NCI-H1092 treated with DMSO at 0.1 percent for 48 hours (cell line): ENCODE measurements around the gene C1orf56.

Experiments used
- DNase-seq: peaks from one replicate; lab custom pipeline; 2025; lab: John Stamatoyannopoulos, UW

The C1orf56 gene

DNA sequence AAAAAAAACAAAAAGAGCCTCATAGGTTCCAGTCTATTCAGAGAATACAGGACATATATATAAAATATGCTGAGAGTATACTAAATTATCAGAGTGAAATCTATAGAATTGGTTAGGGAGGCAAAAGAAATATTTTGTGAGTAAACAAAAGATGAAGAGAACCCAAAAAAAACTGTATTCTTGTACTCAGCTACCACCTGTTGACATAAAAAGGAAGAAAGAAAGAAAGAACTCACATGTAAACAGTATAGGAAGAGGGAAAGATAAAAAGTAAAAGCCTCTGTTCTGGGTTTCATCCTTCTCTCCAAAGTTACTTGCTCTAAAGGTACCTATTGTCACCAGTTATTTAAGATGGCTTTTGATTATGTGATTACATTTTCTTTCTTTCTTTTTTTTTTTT lies 21.1 kb upstream of the C1orf56 start:
- DNase-seq: no peak

DNA sequence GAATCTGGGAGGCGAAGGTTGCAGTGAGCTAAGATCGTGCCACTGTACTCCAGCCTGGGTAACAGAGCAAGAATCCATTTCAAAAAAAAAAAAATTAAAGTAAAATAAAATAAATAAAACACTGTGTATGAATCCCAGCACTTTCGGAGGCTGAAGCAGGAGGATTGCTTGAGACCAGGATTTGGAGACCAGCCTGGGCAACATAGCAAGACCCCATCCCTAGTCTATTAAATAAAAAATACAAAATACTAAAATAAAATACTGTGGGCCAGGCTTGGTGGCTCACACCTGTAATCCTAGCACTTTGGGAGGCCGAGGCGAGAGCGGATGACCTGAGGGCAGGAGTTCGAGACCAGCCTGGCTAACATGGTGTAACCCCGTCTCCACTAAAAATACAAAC lies 15.4 kb upstream of the C1orf56 start:
- no peak for DNase-seq

DNA sequence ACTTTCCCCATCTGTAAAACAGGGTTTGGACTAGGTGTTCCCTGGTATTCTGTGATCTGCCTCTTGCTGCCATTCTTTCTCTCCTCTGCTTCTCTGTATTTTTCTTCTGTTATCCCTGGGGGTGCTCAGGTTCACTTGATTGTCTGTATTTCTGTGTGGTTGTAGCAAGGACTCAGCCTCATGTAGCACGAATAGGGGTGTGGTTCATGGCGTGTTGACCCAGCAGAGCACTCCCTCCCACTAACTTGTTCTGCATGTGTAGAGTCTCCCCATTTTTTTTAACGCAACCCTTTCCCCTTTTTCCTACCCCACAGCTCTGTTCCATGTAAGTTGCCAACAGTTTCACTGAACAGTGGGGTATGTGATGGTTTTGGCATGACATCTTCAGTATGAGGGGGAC lies 12.4 kb upstream of the C1orf56 start:
- DNase-seq: no peak

DNA sequence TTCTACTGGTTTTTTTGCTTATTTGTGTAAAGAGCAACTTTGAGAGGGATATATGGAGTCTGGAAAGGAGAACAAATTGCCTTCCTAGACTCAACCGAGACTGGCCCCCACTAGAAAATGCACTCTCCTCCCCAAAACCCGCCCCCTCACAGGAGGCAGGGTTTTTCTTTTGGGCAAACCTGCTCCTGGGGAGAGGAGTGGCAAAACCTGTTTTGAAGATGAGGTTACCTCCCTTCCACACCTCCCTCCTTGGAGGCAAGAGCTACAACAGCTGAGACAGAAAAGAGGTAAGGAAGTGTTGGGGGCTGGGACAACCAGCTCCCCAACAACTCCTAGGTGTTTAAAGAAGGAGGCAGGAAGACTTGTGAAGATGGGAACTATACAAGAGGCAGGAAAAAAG lies 11.2 kb upstream of the C1orf56 start, which contains the start of gene BNIPL:
BNIPL (plus strand) TSS at position 231 of the 400 bp plus-strand sequence; CDS start at position 371, 140 bp downstream.
- no peak for DNase-seq

DNA sequence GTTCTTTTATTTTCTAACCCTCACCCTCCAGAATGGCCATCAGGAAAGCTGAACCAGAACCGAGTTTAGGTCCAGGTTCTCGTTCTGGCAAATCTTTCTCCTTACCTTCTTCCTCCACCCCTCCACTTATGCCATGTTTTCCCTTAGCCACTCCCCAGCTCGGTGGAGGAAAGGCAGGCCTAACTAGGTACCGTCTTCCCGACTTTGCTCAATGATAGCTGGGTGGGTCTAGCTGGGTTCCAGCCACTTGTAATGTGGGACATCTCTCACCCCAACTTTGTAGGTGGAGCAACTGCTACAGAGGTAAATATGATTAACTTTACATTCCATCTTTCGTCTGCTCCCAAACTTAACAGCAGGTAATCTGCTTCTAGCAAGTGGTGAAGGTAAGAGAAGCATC lies 10.5 kb upstream of the C1orf56 start:
- no peak for DNase-seq

DNA sequence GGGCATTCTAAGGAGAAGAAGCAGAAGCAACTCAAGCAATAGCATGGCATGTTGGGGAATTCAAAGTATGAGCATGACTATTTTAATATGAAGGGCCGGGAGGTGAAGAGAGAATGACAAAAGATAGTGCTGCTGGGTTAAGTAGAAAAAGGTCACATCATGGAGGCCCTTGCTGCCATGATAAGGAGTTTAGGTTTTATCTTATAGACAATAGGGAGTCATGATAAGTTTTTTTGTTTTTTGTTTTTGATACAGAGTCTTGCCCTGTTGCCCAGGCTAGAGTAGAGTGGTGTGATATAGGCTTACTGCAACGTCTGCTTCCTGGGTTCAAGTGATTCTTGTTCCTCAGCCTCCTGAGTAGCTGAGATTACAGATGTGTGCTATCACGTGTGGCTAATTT lies 8.0 kb upstream of the C1orf56 start:
- no peak for DNase-seq

DNA sequence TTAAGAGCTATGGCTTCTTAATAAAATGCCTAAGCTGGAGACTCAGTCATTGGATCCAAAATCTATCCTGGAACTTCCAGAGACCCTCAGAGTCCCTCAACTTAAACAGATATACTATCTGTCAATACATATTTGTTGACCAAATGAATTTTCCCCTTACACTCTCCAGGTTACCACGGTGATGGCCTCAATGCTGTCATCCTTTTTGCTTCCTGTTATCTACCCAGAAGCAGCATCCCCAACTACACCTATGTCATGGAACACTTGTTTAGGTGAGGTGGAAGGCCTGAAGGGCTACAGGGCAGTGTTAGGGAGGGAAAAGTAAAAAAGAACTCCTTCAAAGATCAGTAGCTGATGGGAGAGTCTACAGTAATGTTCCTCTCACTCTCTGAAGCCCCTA lies 4.4 kb upstream of the C1orf56 start:
- DNase-seq: no peak

DNA sequence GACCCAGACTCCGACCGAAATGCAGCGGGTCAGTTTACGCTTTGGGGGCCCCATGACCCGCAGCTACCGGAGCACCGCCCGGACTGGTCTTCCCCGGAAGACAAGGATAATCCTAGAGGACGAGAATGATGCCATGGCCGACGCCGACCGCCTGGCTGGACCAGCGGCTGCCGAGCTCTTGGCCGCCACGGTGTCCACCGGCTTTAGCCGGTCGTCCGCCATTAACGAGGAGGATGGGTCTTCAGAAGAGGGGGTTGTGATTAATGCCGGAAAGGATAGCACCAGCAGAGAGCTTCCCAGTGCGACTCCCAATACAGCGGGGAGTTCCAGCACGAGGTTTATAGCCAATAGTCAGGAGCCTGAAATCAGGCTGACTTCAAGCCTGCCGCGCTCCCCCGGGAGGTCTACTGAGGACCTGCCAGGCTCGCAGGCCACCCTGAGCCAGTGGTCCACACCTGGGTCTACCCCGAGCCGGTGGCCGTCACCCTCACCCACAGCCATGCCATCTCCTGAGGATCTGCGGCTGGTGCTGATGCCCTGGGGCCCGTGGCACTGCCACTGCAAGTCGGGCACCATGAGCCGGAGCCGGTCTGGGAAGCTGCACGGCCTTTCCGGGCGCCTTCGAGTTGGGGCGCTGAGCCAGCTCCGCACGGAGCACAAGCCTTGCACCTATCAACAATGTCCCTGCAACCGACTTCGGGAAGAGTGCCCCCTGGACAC lies 534 bp downstream of the C1orf56 start:
- DNase-seq: peak; percentile 77

DNA sequence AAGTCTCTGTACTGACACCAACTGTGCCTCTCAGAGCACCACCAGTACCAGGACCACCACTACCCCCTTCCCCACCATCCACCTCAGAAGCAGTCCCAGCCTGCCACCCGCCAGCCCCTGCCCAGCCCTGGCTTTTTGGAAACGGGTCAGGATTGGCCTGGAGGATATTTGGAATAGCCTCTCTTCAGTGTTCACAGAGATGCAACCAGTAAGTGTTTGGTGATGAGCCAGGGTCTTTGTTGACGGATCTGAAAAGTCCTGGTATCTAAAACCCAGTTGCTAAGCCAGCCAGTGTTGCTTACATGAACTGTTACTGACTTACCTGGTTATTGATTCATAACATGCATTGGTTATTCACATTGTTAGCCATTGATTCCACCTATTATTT lies 1.1 kb downstream of the C1orf56 start:
- no peak for DNase-seq

DNA sequence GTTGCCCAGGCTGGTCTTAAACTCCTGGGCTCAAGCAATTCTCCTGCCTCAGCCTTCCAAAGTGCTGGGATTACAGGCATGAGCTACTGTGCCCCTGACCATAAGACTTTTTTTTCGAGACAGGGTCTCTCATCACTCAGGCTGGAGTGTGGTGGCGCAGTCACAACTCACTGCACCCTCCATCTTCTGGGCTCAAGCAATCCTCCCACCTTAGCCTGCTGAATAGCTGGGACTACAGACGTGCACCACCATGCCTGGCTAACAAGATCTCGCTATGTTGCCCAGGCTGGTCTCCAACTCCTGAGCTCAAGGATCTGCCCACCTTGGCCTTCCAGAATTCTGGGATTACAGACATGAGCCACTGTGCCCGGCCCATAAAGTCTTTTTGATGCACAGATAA lies 1.9 kb downstream of the C1orf56 start:
- no peak for DNase-seq

DNA sequence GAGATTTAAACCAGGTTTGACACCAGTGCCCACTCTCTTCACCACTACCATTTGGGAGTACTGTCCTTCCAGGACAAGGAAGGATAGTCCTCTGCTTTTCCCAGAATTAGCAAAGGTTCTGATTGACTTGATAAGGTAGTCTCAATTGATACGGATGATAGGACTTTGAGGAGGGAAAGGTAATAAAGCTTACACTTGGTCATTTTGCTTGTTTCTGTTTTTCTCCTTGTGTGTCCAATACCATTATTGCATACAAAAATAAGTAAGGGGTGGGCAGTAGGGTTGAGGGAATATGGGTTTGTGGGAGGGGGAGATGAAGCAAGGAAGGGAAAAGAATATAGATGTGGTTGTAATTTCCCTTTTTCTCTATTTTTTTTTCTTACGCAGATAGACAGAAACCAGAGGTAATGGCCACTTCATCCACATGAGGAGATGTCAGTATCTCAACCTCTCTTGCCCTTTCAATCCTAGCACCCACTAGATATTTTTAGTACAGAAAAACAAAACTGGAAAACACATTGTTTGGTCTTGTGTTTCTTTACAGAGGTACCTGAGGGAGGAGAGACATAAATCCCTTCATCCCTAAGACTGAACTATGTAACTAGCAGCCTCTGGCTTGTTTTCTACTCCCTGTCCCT lies 2.6 kb downstream of the C1orf56 start:
- no peak for DNase-seq

DNA sequence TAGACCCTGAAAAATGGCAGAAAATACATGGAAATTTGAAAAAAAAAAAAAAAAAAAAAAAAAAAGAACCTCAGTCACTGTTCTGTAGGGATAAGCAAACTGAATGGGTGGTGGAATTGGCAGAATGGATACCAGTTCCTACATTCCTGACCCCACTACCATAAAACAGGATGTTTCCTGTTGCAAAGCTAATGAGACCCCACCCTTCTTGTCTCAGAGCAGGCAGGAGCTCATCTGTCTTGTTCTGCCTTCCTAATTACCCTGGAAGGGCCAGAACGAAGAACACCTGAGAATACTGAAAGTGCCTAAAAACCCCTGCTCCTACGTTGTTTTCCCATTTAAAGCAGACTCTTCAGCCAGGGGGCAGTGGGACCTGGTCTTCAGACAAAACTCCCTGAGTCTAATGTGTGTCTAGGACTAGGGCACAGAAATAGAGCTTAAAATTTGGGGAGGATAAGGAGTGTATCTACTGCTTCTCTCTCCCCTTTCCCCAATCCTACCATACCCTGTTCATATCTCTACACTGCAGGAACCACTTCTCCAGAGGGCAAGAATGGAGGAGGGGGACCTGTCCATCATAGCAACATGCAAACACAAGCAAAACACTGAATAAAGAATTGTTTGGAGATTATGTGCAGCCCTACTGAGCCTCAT lies 3.9 kb downstream of the C1orf56 start:
- DNase-seq: no peak

DNA sequence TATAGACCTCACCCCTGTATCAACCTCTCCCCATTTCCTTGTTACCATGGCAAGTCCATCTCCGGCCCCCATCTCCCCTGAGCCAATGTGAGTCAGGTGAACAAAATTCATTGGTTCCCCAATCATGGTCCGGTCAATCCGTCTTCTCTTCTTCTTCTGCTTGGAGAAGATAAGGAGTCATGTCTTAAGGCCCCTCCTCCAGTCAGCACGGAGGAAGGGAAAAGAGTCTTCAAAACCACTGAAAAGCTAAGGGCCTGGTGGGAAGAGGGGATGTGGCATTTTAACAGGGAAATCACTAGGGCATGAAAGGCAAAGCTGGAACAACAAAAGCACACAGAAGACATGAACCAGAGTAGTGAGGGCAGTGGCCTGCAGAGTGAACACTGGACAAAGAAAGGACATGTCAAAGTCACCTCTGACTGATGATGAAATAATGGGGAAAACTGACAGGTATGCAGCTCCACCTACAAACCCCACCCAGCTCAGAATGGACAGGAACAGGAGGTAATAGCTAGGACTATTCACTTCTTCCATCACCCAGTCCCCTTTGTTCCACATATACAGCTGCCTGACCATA lies 7.5 kb downstream of the C1orf56 start:
- DNase-seq: no peak

DNA sequence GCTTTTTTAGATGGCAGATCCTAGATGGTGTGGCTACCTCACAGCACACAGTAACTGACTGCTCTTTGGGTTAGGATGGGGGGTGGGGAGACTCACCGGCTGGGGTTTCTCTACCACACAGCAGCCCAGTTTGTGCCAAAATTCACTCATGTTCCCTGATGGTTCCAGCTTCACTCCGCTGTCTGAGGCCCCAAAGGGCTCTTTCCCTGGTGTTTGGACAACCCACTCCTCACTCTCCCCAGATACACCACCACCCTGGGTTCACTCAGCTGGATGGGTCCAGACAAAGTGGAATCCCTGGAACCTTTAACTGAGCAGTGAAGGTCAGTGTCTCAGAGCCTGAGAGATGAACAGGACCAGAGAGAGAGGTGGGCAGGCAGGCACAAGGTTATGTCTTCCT lies 8.0 kb downstream of the C1orf56 start:
- DNase-seq: no peak

DNA sequence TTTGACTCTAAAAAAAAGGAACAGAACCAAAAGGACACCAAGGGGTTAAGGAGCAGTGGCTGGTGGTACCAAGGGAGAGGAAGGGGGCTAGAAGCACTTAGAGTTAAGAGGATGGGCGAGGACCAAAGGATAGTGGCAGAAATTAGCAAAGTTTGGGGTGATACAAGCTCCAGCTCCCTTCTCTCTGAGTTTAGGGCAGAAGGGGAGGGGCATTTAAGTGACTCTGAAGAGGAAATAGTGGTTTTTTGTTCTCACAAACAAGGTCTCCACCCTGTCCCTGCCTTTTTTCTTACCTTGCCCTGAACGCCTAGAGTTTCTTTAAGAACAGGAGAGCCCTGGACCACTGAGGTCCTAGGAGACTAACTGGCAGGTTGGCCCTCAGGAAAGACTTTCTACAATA lies 8.6 kb downstream of the C1orf56 start:
- DNase-seq: no peak

DNA sequence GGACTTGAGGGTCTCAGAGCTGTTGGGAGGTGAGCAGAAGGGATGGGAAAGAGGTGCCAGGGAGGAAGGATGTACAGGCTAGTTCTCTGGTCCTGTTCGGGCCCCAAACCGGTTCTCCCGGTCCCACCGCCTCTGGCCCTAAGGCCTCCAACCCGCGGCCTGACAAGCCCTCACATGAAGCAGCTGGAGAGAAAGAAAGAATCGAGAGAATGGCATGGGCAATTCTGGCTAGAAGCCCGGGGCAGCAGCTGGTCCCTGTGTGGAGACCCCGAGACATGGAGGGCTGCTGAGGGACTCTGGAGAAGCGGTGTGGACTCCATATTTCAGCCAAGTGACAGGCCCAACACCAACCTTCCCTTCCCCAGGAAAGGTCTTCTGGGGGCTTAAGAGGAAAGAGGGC lies 11.1 kb downstream of the C1orf56 start:
- peak; percentile 71 for DNase-seq

DNA sequence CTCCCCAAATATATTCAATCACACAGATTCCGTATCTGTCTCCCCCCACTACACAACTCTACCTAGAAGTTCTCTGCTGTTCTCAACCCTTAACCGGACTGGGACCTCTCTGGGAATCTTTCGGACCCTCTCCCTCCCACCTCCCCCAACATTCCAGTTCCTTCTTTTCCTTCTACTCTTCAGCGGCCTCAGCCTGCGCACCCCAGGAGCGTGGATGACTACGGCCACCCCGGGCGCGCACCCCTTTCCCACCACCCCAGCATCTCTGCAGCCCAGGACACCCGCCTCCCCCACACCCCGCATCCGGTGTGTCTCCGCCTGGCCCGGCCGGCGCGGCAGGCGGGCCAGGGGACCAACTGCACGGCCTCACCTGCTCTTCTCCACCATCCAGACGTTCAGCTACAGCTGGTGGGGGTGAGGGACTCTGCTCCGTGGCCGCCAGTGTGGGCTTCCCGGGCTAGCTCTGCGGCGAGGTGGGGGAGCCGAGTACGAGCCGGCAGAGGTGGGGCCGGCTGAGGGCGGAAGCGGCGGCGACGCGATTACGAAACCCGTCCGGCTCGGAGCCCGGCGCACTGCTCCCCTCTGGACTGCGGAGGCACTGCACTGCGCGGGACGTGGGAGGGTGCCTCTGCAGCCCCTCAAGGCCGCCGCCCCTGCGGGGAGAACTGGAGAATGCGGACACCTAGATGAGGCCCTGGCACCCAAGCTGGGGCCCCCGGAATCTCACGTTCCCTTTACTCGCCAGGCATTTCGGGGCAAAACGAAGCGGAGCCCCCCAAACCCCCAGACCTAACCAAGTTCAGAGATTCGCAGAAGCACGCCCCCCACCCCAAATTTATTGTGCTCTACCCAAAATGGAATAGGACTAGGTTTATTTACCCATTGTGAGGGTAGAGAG lies 11.8 kb downstream of the C1orf56 start, which contains the start of gene CDC42SE1:
CDC42SE1 (minus strand) TSS at position 514 of the 898 bp plus-strand sequence. CDS start 3,892 bp downstream, outside the sequence.
- peak; percentile 86 for DNase-seq

DNA sequence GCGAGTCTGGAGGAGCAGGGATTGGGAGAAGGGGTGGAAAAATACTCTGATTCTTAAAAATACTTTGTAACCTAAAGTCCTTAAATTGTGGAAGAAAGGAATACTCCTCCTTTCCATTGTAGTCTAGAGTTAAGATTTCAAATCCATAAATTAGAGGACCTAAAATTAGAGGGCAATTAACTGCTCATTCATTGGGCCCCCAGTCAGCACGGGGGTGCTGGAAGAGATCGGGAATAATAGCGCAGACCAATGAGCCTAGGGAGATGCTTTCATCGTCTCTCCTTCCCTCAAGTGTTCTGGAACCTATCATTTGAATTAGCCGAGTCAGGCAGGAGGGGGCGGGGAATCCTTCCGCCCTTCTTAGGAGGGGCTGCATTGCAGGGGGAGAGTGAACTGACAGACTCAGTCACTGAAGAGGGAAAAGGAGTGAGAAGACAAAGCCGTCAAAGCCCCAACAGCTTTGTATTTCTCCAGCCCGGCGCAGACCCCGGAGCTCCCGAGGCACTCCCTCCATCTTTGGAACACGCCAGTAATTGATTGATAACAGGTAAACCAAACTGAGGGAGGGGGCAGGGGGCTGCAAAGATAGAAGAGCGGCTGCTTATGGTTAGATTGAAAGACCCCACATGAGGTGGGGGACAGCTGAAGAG lies 12.6 kb downstream of the C1orf56 start, which contains the start of gene MLLT11:
MLLT11 (plus strand) TSS at position 391 of the 650 bp plus-strand sequence. CDS start 6,828 bp downstream, outside the sequence.
- DNase-seq: peak; percentile 83

DNA sequence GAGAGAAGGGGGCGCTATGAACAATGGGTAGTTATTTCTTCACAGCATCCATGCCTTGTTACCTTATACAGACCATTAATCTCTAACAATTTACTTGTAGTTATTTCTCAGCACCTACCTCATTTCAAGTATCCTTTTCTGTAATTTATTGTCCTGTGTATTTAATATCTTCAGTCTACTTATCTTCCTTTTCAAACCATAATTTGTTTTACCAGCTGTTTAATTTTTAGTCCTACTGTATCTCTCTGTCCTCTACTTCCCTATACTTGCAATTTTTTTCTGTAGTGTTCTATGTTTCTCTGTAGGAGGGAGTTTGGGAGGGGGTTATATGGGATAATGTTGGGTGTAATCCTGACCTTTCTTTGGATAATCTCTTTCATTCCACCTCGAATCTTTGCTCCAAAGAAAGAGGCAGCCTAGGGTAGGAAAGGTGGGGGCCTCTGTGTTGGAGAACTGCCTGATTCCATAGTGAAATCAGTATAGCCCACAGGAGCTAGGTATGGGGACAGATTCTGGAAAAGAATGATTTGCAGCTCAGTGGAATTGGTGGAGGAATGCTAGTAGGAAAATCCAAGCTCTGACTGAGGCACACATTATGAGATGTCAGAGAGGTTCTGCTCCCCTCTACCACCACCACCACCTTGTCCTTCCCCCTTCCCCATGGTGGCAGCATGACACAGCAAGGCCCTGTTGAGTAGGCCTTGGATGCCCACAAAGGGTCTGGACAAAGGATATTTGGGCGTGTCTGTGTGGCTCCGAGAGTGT lies 13.3 kb downstream of the C1orf56 start:
- peak; percentile 71 for DNase-seq

DNA sequence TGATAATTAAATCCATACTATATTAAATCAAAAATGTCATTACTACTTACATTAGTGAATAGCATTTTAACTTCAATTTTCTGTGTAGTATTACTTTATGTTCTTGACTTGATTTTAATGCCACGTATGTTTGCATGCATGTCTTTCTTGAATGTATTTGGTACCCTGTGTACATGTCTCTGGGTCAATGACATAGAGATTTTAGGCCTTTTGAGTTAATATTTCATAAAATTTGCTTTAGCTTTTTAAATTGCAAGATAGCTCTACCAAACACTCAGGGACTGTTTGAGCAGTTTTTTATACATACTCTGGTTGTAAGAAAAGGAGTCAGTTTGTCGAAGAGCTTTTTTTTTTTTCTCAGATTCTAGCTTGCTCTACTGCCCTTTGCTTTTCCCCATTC lies 14.2 kb downstream of the C1orf56 start:
- no peak for DNase-seq
